Measurements from ENCODE around the gene NFATC4. TPM values are rescaled to one million over a fixed set of nuclear protein-coding genes. Genes with fewer than 3 reads are reported as not detected.
A peak's percentile ranks its signal among the peaks of the same experiment; 100 is the strongest.

Gene NFATC4
- total and polyA plus RNA-seq, 3 experiments from 2014 or later = 0.81 to 1.5 TPM; not detected in 1

DNA sequence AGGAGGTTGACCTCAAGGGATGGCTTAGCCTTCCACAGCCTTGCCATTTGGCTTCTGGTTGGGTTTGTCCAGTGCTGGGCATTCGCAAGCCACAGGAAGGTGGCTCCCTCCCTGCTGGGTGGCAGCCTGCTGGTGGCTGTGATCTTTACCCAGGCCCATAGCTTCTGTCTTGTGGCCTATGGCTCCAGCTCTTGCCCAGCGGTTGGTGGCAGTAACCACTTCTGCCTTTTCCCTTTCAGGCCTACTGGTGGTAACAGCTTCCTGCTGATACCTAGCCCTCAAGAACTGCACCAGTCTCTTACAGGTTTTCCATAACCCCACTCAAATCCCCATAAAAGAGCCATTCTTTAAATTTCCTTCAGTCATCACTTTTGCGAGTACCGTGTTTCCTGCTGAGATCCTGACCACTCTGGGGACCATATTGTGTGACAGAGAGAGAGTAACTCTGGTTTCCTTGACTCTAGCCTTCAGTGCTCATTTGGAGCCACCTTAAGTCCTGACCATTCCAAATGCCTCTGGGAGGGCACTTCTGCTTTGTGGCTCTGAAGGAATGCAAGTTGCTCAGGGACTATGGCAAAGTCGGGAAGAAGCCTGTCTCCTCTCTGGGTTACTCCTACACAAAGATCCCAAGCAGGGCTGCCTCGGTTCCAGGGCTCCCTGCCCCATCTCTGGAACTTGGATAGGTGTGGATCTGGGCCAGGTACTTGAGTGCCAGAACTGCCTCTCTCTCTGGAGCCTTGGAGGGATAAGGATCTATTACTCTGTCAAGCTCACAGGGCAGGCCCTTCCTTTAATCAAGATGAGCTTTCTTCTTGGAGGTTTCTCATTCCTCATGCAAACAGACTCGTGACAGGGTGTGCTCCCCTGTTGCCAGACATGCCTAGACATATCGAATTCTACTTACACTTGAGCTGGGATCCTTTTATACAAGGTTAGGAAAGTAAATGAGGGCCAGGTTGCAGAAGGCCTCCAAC, 27.9 kb downstream of the NFATC4 start:
- no peak overlapping the region for H3K4me3 Mint-ChIP-seq
- no peak overlapping the region for H3K4me3 ChIP-seq (ENCODE audit: low read length)
- ChIA-PET CTCF (interaction anchor here (0.6 to 1.3 kb wide), 4 partner anchors 11 to 36 kb away, joined by 3 to 4 read pairs (median 3); no protein-coding TSS in a partner anchor), POLR2A (no interaction called here)
- H3K9me3 ChIP-seq (ENCODE audit: low read length) = no peaks in the 10 kb centered on the region
- H3K9me3 Mint-ChIP-seq = no peaks in the 10 kb centered on the region
- no peak for DNase-seq
- H3K27ac ChIP-seq (ENCODE audit: low read depth, low read length) = no peak overlapping the region
- H3K27me3 Mint-ChIP-seq = peaks cover 11 to 18% of the 10 kb centered on the region in 2 donors
- H3K36me3 Mint-ChIP-seq = no peaks in the 10 kb centered on the region
- H3K36me3 ChIP-seq (ENCODE audit: insufficient read depth, low read length) = no peaks in the 10 kb centered on the region
- peak overlapping the region in 1 of 8 donors; percentile 74 for H3K27ac Mint-ChIP-seq
- peaks cover 12% of the 10 kb centered on the region for H3K27me3 ChIP-seq (ENCODE audit: insufficient read depth, low read length, poor library complexity, severe bottlenecking)
- peaks cover 7% of the 10 kb centered on the region for H3K4me1 ChIP-seq (ENCODE audit: insufficient read depth, low read length)
- H3K4me1 Mint-ChIP-seq = peaks cover 5 to 7% (median 5%) of the 10 kb centered on the region in 3 donors

DNA sequence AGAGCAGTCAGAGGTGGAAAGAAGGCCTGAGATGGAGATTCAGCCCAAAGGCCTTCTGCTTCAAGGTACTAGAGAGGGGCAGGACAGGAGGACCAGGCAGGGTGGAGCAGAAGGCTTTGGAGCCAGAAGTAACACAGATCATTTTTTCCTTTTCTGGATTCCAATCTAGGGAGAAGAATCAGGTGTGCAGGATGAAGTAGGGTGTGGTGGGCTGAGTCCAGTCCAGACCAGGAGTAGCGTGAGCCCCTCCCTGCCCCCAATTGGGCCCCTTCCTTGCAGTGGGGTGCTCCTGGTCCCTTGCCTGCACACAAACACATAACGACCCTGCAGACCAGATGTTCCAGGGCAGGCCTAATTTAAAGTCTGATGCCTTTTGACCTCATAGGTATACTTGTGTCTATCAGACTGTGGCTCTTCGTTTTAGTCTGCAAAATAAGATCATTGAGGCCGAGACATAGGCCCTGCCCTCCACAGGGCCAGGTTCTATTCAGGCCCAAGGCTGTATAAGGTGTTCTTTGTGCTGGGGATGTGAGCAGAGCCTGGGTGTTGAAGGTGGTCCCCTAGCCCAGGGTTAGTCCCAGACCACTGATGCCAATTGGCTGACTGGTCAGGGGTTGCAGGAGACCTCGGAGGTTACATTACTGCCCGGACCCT, 29.8 kb downstream of the NFATC4 start:
- peaks cover 6 to 11% of the 10 kb centered on the region in 2 donors for H3K27me3 Mint-ChIP-seq
- POLR2A ChIA-PET = no interaction called here

DNA sequence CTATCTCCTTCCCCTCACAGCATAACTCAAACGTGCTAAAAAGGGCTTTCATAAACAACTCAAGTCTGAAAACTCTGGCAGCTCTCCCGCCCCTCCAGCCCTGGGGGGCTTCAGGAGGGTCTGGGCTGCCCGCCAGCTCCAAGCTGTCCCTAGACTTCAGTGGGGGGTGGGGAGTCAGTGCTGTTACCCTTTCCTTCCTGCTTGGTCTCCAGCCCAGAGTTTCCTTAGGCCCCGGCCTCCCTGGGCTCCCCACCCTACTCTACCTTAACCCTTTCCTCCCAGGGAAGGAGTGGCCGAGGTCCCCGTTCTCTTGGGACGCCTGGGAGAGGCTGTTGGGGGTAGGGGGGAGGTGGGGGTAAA, 30.3 kb downstream of the NFATC4 start:
- POLR2A ChIA-PET = interaction anchor here (0.6 to 1.4 kb wide), 2 partner anchors 32 to 45 kb away, joined by 3 to 5 read pairs; partner anchors contain the start of genes CBLN3 and KHNYN

More for the DNA sequence above, 29.8 kb downstream of the NFATC4 start:
- peaks cover 5 to 7% (median 5%) of the 10 kb centered on the region in 3 donors for H3K4me1 Mint-ChIP-seq
- no peak overlapping the region for H3K27ac Mint-ChIP-seq
- Histone ChIP-seq H3K36me3 (ENCODE audit: insufficient read depth, low read length) (no peaks in the 10 kb centered on the region), H3K27ac (ENCODE audit: low read depth, low read length) (no peak overlapping the region), H3K4me3 (ENCODE audit: low read length) (no peak overlapping the region), H3K27me3 (ENCODE audit: insufficient read depth, low read length, poor library complexity, severe bottlenecking) (peaks cover 12% of the 10 kb centered on the region), H3K4me1 (ENCODE audit: insufficient read depth, low read length) (peaks cover 7% of the 10 kb centered on the region), H3K9me3 (ENCODE audit: low read length) (no peaks in the 10 kb centered on the region)
- DNase-seq = no peak
- no peaks in the 10 kb centered on the region for H3K9me3 Mint-ChIP-seq
- CTCF ChIA-PET = interaction anchor here (1.2 to 1.3 kb wide), 2 partner anchors 9 to 34 kb away, joined by 3 to 4 read pairs; no protein-coding TSS in a partner anchor
- H3K36me3 Mint-ChIP-seq = no peaks in the 10 kb centered on the region
- peak overlapping the region in 5 of 7 donors; percentile 16 to 62 (median 20) for H3K4me3 Mint-ChIP-seq

DNA sequence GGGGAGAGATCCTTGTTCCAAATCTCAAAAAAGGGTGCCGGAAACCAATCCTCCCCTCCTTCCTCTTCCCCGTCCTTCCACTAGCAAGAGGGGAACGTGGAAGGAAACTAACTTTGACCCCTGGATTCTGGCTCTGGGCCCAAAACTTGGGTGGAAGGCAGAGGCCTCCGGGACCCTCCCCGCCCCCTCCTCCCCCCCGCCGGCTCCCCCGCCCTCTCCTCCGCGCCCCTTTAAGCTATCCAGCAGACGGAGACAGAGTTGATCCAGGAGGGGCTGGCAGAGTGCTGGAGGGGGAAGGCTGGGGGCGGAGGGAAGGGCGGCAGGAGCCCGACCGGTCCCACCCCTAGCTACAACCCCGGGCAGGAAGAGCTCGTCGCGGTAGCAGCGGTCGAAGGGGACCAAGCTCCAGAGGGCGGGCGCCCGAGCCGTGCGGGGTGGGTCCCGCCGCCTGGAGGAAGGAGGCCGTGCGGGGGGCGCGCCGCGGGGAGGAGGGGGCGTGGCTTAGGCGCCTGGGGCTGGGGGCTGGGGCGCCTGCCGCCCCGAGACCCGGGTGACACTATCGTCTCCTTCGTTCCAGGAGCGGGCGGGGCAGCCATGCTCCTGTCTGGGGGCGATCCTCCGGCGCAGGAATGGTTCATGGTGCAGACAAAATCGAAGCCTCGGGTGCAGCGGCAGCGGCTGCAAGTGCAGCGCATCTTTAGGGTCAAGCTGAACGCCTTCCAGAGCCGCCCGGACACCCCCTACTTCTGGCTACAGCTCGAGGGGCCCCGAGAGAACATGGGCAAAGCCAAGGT, 30.9 kb downstream of the NFATC4 start, which contains the start of gene NYNRIN:
NYNRIN (plus strand) TSS at position 351 of the 794 bp plus-strand sequence; CDS start at position 595, 244 bp downstream.
- Mint-ChIP-seq H3K27me3 (peaks cover 7 to 22% of the 10 kb centered on the region in 2 donors), H3K4me3 (peak within 1 kb of the TSS; percentile 13 to 77 (median 71)), H3K27ac (peak within 1 kb of the TSS in 2 of 8 donors; percentile 77 to 91), H3K4me1 (peaks cover 5 to 7% (median 5%) of the 10 kb centered on the region in 3 donors), H3K36me3 (no peaks in the 10 kb centered on the region), H3K9me3 (no peaks in the 10 kb centered on the region)
- H3K27ac ChIP-seq (ENCODE audit: low read depth, low read length) = no peak within 1 kb of the TSS
- H3K27me3 ChIP-seq (ENCODE audit: insufficient read depth, low read length, poor library complexity, severe bottlenecking) = peaks cover 12% of the 10 kb centered on the region
- peak within 1 kb of the TSS; percentile 26 for H3K4me3 ChIP-seq (ENCODE audit: low read length)
- no peaks in the 10 kb centered on the region for H3K9me3 ChIP-seq (ENCODE audit: low read length)
- peaks cover 7% of the 10 kb centered on the region for H3K4me1 ChIP-seq (ENCODE audit: insufficient read depth, low read length)
- CTCF ChIA-PET = interaction anchor here (0.6 to 1.0 kb wide), 4 partner anchors 10 to 65 kb away, joined by 3 to 4 read pairs (median 4); partner anchors contain the start of gene KHNYN
- no peaks in the 10 kb centered on the region for H3K36me3 ChIP-seq (ENCODE audit: insufficient read depth, low read length)
- DNase-seq = peak; percentile 14 to 62 (median 22)
- POLR2A ChIA-PET = interaction anchor here (0.5 to 1.4 kb wide), 4 partner anchors 31 to 126 kb away, joined by 3 to 5 read pairs (median 3); partner anchors contain the start of genes CBLN3 and KHNYN

More for the DNA sequence above, 30.3 kb downstream of the NFATC4 start:
- Histone ChIP-seq H3K27ac (ENCODE audit: low read depth, low read length) (no peak overlapping the region), H3K27me3 (ENCODE audit: insufficient read depth, low read length, poor library complexity, severe bottlenecking) (peaks cover 12% of the 10 kb centered on the region), H3K9me3 (ENCODE audit: low read length) (no peaks in the 10 kb centered on the region), H3K36me3 (ENCODE audit: insufficient read depth, low read length) (no peaks in the 10 kb centered on the region), H3K4me1 (ENCODE audit: insufficient read depth, low read length) (peaks cover 7% of the 10 kb centered on the region), H3K4me3 (ENCODE audit: low read length) (no peak overlapping the region)
- Mint-ChIP-seq H3K27ac (no peak overlapping the region), H3K4me1 (peaks cover 5 to 7% (median 5%) of the 10 kb centered on the region in 3 donors), H3K4me3 (no peak overlapping the region), H3K36me3 (no peaks in the 10 kb centered on the region), H3K9me3 (no peaks in the 10 kb centered on the region), H3K27me3 (peaks cover 6 to 16% of the 10 kb centered on the region in 2 donors)
- CTCF ChIA-PET = interaction anchor here (1.0 kb wide), 3 partner anchors 32 to 64 kb away, joined by 3 to 4 read pairs (median 3); partner anchors contain the start of gene KHNYN
- no peak for DNase-seq

DNA sequence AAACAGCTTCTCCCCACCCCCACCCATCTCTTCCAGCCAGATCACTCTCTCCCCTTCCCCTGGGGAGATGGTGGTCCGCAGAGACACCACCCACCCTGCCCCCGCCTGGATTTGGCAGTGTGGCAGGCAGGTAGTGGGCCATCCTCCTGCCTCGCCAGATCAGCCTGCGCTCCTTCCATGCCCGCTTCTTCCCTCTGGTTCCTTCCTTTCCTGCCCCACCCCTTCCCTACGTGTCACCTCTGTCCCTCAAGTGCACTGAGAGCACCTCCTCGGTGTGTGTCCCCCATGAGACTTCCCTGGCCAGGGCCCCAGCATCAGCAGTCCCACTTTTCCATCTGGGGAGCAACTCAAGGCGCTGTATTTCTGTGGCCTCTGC, 31.5 kb downstream of the NFATC4 start:
- no peaks in the 10 kb centered on the region for H3K9me3 Mint-ChIP-seq
- no peak for DNase-seq
- H3K4me1 Mint-ChIP-seq = peaks cover 5 to 7% (median 5%) of the 10 kb centered on the region in 3 donors
- Histone ChIP-seq H3K4me1 (ENCODE audit: insufficient read depth, low read length) (peaks cover 7% of the 10 kb centered on the region), H3K9me3 (ENCODE audit: low read length) (no peaks in the 10 kb centered on the region), H3K27me3 (ENCODE audit: insufficient read depth, low read length, poor library complexity, severe bottlenecking) (peaks cover 12% of the 10 kb centered on the region), H3K36me3 (ENCODE audit: insufficient read depth, low read length) (no peaks in the 10 kb centered on the region), H3K4me3 (ENCODE audit: low read length) (peak overlapping the region; percentile 26), H3K27ac (ENCODE audit: low read depth, low read length) (no peak overlapping the region)
- no peaks in the 10 kb centered on the region for H3K36me3 Mint-ChIP-seq
- POLR2A ChIA-PET = interaction anchor here (0.5 to 1.4 kb wide), 2 partner anchors 31 to 33 kb away, joined by 3 to 5 read pairs; partner anchors contain the start of genes CBLN3 and KHNYN
- CTCF ChIA-PET = interaction anchor here (0.6 to 1.0 kb wide), 5 partner anchors 10 to 66 kb away, joined by 3 to 4 read pairs (median 4); partner anchors contain the start of gene KHNYN
- peak overlapping the region in 2 of 8 donors; percentile 77 to 91 for H3K27ac Mint-ChIP-seq
- H3K27me3 Mint-ChIP-seq = peaks cover 12 to 27% of the 10 kb centered on the region in 2 donors
- peak overlapping the region; percentile 13 to 77 (median 71) for H3K4me3 Mint-ChIP-seq

DNA sequence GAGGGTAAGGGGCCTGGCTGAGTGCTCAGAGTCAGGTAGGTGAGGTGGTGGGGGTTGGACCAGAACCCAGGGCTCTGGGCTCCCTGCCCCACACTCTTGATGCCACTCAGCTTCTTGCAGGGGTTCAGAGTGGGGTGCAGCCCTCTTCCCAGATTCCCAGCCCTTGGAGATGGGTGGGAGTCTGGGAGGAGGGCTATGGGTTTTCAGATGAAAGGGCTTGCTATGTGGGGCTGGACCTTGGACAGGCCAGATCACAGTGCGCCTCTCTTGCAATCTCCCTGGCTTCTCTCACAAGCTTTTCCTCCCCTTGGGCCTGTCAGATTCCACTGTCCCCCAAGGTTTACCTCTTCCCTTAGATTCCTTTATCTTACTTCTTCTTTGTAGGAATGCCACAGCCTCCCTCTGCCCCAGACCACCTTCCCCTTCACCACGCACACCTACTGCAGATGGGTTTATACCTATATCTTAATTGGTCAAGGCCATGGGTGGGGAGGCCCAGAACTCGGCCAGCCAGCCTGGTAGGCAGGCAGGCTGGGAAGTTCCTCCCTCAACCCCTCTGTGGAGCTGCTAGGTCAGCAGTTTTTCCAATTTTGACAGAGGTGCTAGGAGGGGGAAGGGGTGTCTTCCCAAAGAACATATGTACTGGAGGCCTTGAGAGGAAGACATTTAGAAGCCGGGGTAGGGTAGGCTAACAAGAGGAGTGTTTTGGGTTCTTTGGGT, 32.2 kb downstream of the NFATC4 start:
- Histone ChIP-seq H3K4me3 (ENCODE audit: low read length) (no peak overlapping the region), H3K9me3 (ENCODE audit: low read length) (no peaks in the 10 kb centered on the region), H3K27me3 (ENCODE audit: insufficient read depth, low read length, poor library complexity, severe bottlenecking) (peaks cover 12% of the 10 kb centered on the region), H3K4me1 (ENCODE audit: insufficient read depth, low read length) (peaks cover 7% of the 10 kb centered on the region), H3K27ac (ENCODE audit: low read depth, low read length) (no peak overlapping the region), H3K36me3 (ENCODE audit: insufficient read depth, low read length) (no peaks in the 10 kb centered on the region)
- H3K27ac Mint-ChIP-seq = peak overlapping the region in 1 of 8 donors; percentile 91
- ChIA-PET CTCF (interaction anchor here (1.0 to 1.6 kb wide), 2 partner anchors 32 to 67 kb away, joined by 3 to 4 read pairs; no protein-coding TSS in a partner anchor), POLR2A (interaction anchor here (1.2 kb wide), 1 partner anchor 30 kb away, joined by 3 read pairs; the partner anchor contains the start of genes CBLN3 and KHNYN)
- H3K36me3 Mint-ChIP-seq = no peaks in the 10 kb centered on the region
- H3K4me3 Mint-ChIP-seq = peak overlapping the region in 6 of 7 donors; percentile 20 to 77 (median 68)
- no peaks in the 10 kb centered on the region for H3K9me3 Mint-ChIP-seq
- no peak for DNase-seq
- H3K27me3 Mint-ChIP-seq = peaks cover 14 to 32% of the 10 kb centered on the region in 2 donors
- H3K4me1 Mint-ChIP-seq = peaks cover 5 to 7% (median 5%) of the 10 kb centered on the region in 3 donors

Measured in CD8-positive, alpha-beta memory T cell (primary cell).